Measurements from ENCODE around the gene PLK3.
"Not testable (repeated sequence)": the region's sequence is repeated elsewhere in the genome, so short reads cannot be mapped to it uniquely, and the experiment has no call there.

PLK3 gene

DNA sequence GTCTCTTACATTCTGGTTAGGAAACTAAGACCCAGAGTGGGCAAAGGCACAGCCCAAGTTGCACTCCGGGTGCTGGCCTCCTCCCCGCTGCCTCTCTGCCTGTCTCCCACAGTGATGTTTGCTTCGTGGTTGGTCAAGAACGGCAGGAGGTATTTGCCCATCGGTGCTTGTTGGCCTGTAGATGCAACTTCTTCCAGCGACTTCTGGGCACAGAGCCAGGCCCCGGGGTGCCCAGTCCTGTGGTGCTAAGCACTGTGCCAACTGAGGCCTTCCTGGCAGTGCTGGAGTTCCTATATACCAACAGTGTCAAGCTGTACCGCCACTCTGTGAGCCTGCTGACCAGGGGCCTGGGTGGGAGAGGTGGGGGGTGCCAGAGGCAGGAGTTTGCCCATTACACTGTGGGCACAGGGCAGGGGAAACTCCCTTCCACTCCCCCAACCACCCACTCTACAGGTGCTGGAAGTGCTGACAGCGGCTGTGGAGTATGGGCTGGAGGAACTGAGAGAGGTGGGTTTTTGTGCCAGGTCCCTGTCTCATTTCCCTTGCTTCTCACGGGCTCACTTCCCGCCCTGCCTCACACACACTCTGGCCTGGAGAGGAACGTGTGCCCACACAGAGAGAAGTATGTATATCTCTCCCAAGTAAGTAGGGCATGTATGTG lies 10.1 kb downstream of the PLK3 start:
- DNase-seq = no peak

- not testable (repeated sequence) for DNase-seq
Measured at GRCh38 chr1:44810762-44811105, 10.6 kb downstream of the PLK3 start.

DNA sequence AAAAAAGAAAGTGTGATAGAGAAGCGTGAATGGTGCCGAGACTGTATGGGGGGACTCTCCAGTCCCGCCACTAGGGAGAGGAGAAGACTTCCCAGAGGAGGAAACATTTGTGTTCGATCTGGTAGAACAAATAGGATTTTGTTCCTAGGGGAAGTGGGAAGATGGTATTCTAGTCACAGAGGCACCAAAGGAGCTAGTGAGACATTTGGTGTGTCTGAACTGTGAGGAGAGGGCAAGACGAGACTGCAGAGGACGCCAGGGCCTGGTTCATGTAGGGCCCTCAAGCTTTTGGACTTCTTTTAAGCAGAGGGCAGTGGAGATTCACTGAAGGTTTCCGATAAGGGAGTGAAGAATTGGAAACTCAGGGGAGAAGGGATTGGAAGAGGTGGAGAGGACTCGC lies 11.1 kb downstream of the PLK3 start:
- no peak for DNase-seq

GRCh38 chr1:44812822-44813543 lies 12.8 kb downstream of the PLK3 start:
- DNase-seq = no peak

DNA sequence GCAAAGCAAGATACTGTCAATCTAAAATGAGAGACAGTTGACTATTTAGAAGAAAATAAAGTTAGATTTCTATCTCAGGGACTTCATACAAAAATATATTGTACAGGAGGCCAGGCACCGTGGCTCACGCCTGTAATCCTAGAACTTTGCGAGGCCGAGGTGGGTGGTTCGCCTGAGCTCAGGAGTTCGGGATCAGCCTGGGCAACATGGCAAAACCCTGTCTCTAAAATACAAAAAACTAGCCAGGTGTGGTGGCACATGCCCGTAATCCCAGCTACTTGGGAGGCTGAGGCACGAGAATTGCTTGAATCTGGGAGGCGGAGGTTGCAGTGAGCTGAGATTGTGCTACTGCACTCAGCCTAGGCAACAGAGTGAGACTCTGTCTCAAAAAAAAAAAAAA lies 15.7 kb downstream of the PLK3 start:
- not testable (repeated sequence) for DNase-seq

DNA sequence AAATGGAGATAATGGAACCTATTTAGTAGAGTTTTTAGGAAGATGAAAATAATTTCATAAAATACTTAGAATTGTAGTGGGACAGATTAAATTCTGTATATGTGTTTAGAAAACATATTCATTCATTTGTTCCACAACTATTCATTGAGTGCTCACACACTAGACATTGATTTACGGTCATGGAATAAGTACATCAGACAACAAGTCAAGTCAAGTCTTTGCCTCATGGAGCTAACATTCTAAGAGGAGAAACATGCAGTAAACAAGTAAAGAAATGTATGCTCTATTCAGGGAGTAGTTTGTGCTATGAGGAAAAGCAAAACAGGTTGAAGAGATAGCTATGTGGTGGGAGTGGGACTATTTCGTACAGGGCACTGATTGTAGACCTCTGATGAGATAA lies 17.1 kb downstream of the PLK3 start:
- DNase-seq = no peak

- no peak for DNase-seq
Measured at GRCh38 chr1:44817771-44818495, 17.8 kb downstream of the PLK3 start.

DNA sequence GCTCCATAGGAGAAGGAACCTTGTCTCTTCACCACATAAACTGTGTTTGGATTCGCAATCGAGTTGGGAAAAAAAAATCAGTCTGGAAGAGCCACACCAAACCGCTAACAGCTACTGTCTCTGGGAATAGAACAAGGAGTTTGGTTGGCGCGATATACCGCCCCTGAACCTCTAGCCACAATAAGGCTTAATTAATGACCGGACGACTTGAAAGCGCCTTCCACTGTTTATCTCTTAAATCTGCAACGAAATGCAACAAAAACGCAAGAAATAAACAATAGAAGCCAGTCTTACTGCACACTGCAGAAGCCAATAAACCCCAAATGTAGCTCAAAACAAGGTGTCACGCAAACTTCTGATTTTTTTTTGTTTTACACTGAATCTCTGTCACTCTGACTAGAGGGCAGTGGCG lies 19.0 kb downstream of the PLK3 start:
- DNase-seq = no peak

- DNase-seq = no peak
Measured at GRCh38 chr1:44819608-44820327, 19.6 kb downstream of the PLK3 start.

DNA sequence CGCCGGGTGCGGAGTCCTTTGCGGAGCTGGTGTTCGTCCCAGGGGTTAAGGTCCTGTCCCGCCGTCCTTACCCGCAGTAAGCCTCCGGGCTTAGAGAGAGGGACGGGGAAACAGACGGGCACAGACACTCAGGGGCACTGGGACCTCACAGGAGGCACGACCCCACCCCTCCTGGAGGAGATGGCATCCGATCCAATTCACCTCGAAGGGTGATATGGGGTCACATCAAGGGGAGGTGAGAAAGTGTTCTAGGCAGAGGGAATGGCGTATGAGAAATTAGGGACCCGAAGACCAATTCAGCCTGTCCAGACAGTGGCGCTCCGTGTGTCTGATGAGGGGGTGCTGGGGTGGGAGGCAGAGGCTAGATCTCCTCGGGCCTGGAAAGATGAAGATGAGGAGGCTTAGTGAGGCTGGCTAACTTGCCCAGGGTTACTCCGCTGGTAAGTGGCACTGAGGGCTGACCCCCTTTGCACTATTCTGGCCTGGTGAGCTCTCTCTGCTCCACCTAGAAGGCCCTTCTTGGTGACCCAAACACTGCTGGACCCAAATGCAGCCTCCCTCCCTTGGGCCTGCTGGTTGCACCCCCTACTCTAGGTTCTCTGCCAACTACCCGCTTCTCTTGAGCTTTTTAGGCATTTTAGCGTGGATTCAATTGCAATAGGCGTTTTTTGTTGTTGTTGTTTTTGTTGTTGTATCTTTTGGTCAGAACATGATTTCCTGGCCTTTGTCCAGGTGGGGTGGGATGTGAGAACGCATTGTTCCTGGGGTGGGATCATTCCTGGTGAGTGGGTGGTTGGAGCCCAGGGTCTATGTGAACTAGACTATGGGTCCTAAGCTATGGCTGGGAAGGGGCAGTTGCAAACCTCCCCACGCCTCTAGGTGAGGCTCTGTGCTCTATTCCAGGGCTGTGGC lies 20.4 kb downstream of the PLK3 start:
- no peak for DNase-seq

DNA sequence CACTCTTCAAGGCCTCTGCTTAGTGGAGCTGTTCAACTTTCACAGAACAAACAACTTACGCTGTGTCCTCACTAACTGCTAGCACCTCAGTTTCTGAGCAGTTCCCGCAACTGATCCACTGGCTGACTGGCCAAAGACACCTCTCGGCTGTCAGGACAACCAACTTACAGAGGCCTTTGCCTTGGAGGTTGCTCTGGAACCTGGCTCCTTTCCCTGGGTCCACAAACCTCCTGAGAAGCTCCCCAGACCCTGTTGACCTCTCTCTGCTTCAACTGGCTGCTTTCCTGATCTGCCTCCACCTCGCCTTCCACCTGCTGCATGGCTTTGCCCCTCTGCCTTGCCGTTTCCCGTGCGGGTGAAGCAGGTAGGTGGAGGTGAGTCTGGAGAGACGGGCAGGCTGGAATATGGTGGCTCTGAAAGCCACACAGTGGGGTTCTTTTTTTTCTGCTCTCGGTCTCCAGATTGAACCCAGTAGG lies 21.1 kb downstream of the PLK3 start:
- DNase-seq = no peak

- no peak for DNase-seq
Measured at GRCh38 chr1:44822131-44822701, 22.0 kb downstream of the PLK3 start.

GRCh38 chr1:44822981-44823451 lies 22.8 kb downstream of the PLK3 start:
- no peak for DNase-seq

- DNase-seq = not testable (repeated sequence)
Measured at GRCh38 chr1:44824392-44824791, 24.2 kb downstream of the PLK3 start.

GRCh38 chr1:44826375-44827196 lies 26.4 kb downstream of the PLK3 start:
- no peak for DNase-seq

DNA sequence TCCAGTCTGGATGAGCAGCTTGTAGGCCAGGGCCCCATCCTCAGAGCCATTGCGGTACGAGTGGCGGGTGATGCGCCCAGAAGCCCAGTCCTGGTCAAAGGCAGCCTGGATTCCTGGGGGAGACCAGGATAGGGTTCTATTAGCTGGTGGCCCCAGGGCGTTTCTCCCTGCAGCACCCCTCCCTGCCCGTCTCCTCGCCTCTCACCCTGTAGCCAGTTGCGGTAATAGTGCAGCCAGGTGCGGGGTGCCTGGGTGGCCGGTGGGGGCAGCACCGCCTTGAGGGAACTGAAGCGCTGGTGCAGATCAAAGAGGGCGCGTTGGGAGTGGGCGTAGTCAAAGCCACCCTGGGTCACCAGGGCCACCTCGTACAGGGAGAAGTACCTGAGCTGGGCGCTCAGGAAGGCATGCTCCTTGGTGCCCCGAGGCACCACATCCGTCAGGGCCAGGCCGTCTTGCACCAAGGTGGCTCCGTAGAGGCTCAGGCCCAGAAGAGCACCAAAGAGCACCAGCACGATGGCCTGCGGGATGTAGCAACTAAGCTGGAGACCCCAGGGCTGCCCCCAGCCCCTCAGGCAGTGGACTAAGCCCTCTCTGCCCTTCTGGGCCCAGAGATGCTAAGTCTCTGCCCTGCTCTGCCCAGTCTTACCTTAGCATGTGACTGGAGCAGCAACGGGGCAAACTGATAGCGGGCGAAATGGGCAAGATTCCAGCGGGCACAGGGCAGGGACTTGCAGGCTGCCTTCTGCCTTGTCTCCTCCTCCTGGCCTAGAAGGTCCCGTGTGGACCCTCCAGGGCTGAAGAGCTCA lies 27.2 kb downstream of the PLK3 start:
- DNase-seq = no peak

DNA sequence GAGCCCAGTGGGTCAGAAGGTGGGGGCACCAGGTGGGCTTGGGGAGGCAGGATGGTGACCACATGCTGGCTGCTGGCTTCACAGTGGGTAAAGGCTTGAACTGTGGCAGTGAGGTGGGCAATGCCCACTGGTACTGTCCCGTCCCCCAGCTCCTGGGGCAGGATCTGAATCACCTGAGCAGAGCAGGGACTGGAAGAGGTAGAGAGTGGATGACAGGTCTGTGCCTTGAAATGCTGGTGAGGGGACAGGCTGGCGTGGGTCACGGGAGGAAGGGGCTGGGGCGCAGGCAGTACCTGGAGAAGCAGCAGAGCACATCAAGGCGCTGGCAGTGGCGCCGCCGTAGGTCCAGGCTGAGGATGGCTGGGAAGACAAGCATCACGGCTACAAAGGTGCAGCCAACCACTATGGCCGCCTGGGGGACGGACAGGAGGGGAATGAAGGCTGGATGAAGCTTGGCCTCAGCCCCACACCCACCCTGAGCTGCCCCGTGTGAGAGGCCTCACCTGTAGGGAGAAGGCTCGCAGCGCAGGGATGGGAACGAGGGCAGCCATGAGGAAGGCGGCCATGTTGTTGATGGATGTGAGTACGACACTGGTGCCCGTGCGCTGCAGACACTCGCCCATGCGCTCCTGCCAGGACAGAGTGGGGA lies 27.9 kb downstream of the PLK3 start:
- DNase-seq = no peak

DNA sequence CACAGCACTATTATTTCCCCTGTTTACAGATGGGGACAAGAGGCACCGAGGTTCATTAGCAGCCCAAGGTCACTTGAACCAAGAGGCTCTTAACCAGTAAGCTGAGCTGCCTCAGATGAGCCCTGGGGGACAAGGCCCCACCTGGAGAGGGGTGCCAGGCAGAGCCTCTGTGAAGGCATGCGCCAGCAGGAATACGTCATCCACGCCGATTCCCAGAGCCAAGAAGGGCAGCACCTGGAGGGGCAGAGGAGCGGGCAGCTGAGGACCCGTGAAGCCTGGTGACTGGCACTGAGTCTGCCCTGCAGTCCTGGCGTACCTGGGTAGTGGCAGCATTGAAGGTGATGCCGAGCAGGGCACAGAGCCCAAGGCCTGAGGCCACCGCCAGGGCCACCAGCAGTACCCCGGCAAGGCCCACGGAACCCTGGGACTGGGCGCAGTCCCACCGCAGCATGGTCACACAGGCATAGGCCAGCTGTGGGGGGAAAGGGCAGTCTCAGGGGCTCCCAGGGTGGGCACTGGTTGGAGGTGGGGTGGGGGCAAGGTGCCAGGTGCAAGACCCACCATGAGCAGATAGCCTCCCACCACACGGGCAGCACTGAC lies 28.8 kb downstream of the PLK3 start:
- DNase-seq = no peak
